Measurements from ENCODE around the gene INCENP.

- no peak for TF ChIP-seq POLR2A (IDR thresholded peaks at IDR 0.05)
- no peak for TF ChIP-seq CTCF (IDR thresholded peaks at IDR 0.05)
- TF ChIP-seq EP300 (IDR thresholded peaks at IDR 0.05), result no peak
Observed at GRCh38 chr11:62190011-62190410, 66.2 kb downstream of the INCENP start, which contains the start of gene SCGB1D1.
